ENCODE data around the gene PATJ.
A peak's percentile ranks its signal among the peaks of the same experiment; 100 is the strongest.

The PATJ gene

GRCh38 chr1:62057230-62057629, 314.9 kb downstream of the PATJ start:
- no peak for DNase-seq

DNA sequence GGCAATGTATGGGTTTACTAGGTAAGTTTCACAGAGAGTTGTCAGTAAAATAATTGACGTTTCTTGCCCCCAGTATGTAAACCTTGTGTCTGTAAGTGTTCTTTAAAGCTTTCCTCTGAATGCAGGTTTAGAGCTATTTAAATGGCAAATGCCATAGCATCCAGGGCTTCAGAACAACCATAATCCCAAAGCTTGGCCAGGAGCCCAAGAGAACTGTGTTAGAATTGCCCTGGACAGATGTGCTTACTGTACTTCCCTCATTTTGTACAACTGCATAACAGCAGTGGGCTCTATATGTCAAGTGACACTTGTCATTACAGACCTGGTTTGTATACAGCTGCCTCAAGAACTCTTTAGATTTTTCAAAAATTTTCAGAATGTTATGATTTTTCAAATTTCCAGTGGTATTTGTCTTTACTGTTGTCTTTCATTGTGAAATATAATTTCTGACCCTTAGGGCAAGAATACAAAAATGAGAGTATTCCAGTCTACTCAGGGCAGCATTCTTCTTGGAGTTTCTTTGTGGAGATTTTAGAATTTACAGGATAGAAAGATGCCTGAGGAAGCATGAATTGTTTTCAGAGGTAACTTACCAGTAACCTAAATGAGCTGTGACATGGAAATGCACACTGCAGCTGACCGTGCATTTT, 315.5 kb downstream of the PATJ start:
- no peak for DNase-seq

DNA sequence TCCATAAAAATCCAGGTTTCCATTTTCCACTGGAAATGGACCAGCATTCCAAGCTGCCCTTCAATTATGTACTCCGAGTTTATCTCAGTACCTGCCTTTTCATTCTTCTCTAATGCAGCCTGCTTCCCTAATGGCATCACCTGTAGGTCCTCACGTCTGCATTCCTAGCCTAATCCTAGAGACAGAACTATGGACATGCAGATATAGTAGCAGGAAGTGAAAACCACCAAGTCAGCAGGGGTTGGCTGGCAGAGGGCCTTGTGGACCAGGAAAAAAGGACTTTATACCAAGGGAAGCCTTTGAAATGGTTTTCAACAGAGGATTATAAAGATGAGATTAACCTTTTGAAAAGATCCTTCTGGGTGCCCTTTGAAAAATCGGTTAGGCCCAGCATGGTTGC, 316.7 kb downstream of the PATJ start:
- DNase-seq: no peak

GRCh38 chr1:62062087-62062486, 319.8 kb downstream of the PATJ start:
- no peak for DNase-seq

- DNase-seq: no peak
Observed at GRCh38 chr1:62064829-62065407, 322.6 kb downstream of the PATJ start.

GRCh38 chr1:62066713-62067112, 324.4 kb downstream of the PATJ start:
- no peak for DNase-seq

- no peak for DNase-seq
Observed at GRCh38 chr1:62068416-62068843, 326.1 kb downstream of the PATJ start.

DNA sequence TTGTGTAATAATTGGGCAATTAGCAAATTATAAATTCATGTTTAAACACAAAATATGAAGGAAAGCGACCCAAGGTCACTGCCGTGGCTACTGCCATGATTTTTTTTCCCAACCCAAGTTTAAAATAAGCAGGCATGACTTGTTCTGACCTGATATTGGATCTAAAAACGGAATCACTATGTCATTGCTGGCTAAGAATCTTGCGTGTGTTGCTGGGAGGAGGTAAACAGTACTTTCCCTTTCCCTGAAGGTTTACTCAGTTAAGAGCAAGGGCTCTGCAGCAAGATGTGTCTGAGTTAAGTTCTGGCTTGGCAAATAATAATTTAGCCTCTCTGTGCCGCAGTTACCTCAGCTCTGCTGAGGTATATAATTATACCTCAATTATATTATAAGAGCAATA, 326.7 kb downstream of the PATJ start:
- DNase-seq: no peak

GRCh38 chr1:62070384-62071011, 328.2 kb downstream of the PATJ start:
- DNase-seq: no peak

DNA sequence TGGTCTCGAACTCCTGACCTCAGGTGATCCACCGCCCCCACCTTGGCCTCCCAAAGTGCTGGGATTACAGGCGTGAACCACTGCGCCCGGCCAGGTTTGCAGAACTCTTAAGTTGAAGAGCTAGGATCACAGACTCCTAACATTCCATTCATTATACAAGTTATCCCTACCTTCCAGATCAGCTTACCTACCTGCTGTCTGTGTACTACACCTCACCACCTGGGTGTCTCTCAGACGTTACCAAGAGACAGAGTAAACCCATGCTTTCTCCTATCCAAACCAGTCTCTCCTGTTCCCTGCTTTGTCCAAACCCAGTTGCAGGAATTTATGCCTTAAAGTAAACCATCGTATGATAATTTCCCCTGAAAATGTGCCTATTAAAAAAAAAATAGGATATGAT, 329.4 kb downstream of the PATJ start:
- DNase-seq: no peak

GRCh38 chr1:62076286-62076685, 334.0 kb downstream of the PATJ start:
- no peak for DNase-seq

- DNase-seq: no peak
Observed at GRCh38 chr1:62077821-62078220, 335.5 kb downstream of the PATJ start.

DNA sequence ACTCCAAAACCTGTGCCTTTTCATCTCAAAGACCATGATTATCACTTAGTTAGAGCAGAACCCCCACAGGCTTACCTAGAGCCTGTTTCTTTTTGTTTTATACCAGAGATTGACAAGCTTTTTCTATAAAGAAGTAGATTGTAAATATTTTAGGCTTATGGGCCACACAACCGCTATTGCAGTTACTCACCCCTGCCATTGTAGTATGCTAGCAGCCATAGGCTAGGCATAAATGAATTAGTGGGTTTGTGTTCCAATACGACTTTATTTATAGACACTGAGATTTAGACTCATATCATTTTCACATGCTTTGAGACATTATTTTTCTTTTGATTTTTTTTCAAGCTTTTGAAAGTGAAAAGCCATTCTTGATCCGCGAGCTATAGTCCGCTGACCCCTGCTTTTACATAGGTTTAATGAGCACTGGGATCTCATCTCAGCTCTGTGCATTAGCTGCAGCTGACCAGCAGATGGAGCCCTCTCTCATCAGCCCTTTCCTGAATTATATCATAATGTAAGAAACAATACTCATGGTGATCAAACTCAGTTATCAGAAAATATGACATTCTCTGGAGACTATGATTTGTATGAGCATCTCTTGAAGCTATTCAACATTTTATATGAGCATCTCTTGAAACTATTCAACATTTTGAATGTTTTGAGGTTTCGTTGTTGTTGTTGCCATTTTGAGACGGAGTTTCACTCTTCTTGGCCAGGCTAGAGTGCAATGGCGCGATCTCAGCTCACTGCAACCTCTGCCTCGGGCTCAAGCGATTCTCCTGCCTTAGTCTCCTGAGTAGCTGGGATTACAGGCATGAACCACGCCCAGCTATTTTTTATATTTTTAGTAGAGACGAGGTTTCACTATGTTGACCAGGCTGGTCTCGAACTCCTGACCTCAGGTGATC, 340.4 kb downstream of the PATJ start:
- peak; percentile 53 for DNase-seq

DNA sequence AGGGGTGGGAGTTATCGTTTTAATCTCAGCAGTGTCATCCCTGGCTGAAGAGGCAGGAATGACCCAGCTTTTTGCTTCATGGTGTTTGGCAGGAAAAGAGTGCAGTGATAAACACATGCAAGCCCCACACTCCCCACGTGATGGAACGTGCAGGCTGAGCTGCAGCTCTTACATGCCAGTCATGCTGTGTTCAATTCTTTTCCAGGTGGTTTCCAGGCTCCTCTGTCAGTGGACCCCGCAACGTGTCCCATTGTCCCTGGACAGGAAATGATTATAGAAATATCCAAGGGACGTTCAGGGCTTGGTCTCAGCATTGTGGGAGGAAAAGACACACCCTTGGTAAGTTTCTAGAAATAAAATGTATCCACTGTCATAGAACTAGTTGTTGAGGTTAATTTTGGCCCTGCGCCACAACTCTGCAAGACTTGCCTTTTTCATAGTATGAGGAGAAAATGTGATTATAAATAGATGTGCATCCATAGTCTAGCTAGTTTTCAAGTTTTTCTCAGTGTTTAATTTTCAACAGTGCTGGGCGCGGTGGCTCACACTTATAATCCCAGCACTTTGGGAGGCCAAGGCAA, 342.1 kb downstream of the PATJ start:
- no peak for DNase-seq

DNA sequence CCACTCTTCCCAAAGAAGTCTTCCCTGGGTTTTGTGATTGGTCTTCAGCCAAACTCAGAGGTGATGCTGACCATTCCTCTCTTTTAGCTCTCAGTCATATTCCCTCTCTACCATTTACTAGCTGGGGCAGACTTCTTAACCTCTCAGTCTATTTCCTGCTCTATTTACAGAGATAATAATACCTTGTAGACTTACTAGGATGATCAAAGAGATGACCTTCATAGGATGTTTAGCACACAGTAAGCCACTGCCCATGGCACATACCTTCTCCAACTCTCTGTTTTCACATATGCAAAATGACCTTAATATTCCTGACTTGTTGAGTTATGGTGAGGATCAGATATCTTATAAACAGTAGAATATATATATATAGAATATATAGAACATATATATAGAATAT, 346.2 kb downstream of the PATJ start:
- DNase-seq: no peak

- no peak for DNase-seq
Observed at GRCh38 chr1:62089570-62089969, 347.3 kb downstream of the PATJ start.

- no peak for DNase-seq
Observed at GRCh38 chr1:62090016-62090415, 347.7 kb downstream of the PATJ start.

DNA sequence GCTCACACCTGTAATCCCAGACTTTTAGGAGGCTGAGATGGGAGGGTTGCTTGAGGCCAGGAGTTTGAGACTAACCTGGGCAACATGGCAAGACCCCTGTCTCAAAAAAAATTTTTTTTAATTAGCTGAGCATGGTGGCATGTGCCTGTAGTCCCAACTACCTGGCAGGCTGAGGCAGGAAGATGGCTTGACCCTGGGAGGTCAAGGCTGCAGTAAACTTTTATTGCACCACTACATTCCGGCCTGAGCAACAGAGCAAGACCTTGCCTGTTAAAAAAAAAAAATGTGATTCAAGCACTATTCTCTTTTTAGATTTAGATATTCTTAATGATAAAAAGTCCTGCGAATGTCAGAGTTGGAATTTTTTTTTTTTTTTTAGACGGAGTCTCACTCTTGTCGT, 349.8 kb downstream of the PATJ start:
- no peak for DNase-seq

- no peak for DNase-seq
Observed at GRCh38 chr1:62093261-62093660, 351.0 kb downstream of the PATJ start.

- no peak for DNase-seq
Observed at GRCh38 chr1:62097464-62097863, 355.2 kb downstream of the PATJ start.

DNA sequence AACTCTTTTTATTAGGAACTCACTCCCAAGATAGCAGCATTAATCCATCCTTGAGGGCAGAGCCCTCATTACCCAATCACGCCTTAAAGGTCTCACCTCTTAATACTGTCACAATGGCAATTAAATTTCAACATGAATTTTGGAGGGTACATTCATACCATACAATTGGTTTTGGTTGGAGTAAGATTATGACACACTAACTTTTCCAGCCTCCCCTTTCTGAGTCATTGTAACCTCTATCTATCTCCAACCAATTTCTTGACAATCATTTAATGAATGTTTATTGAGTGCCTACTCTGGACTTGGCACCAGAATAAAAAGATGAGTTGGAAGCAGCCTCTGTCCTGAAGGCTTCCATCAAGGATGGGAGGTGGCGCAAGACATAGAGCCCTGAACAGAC, 358.2 kb downstream of the PATJ start:
- DNase-seq: no peak

DNA sequence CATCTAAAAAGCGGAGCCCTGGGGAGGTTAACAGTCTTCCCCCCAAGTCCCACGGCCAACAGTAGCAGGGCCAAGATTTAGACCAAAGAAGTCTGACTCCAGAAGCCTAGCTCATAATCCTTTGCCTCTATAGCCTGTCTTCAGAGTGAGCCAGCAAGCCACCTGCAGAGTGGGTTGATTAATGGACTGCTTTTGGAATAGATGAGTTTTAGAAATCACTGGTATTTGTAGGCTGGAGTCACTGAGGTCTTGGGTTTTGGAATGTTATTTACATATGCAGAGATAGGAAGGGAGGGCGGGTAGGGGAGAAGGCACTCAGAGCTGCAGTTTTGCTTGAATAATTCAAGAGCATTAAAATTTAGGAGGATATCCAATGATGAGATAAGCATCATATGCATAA, 361.6 kb downstream of the PATJ start:
- DNase-seq: no peak

DNA sequence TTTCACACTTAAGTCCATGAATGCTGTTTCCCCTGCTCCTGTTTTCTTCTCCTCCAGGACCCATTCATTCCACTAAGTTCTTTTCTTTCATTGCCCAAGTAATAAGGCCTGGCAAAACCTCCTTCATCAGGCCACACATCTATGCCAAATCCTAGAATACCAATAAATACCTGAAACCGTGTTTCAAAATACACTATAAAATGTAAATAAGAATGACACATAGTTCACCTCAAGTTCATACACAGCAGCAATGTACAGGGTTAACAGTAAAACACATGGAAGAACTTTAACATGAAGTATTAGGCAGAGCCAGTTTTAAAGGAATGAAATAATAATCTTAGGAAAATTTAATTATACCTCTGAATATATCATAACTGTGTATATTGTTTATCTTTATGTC, 365.6 kb downstream of the PATJ start:
- DNase-seq: no peak

Data from stimulated activated CD8-positive, alpha-beta memory T cell treated with anti-CD3 and anti-CD28 coated beads, Interleukin-4, amount 100 ng/mL, for 48 hours (primary cell).